GM21737 (cell line): ENCODE results near the gene LDLRAD4.

Experiments used
- ATAC-seq: cut with Tn5 transposase; IDR thresholded peaks from one replicate; pipeline ENCODE4 v1.9.1; 2021; ENCODE audit warnings: mild to moderate bottlenecking, moderate library complexity; ENCODE audit not compliant: unreplicated experiment

The LDLRAD4 gene

DNA sequence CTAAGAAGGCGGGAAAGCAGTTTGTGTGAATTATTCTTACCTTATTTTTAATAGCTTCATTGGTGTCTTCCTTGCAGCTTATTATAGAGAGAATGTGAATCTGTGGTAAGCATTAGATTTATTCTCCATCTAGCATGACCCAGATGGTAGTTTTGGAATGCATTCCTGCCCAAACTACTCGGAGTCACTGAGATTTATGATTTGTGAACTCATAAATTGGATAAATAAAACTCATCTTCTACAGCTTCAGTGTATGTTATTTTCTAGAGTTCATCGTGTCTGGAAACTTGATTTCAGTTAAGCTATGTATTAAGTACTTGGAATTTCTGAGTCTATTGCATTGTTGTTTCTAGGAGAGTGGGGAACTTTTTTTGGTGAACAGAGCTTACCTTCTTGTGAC is 337.3 kb downstream of the LDLRAD4 start:
- ATAC-seq, result no peak

DNA sequence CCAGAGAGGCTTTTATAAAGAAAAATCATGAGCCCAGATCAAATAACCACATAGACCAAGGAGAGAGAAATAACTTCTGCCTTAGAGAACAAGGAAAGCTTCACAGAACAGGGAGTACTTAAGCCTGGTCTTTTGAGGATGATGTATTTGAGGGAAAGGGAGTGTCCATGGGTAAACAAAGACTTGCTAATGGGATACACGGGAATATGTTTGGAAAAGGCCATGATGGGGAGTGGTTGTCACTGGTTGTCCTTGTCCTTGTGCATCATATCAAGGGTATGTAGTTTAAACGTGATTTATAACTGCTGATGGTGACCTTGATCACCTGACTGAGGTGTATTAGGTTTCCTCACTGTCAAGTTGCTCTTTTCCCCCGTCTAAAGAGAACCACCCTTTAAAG is 337.9 kb downstream of the LDLRAD4 start:
- ATAC-seq, result no peak

DNA sequence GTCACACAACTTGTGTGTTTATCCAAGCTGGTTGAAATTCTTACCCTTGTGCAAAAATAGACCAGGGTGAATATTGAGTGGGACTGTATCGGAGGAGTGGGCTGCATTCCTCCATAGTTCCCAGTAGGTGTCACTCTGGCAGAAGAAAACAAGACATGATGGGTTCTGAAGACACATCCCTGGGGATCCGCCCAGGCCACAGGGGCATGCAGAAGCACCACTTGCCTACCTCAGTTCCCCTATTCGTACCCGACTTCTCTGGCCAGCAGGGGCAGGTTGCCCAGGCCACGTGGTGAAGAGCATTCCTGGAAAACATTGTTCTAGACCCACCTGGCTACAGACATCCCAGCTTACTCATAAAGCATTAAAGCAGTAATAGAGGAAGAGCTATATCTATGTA is 339.6 kb downstream of the LDLRAD4 start:
- ATAC-seq, result peak; percentile 40

GRCh38 chr18:13558790-13559189 is 340.2 kb downstream of the LDLRAD4 start:
- ATAC-seq, result no peak

DNA sequence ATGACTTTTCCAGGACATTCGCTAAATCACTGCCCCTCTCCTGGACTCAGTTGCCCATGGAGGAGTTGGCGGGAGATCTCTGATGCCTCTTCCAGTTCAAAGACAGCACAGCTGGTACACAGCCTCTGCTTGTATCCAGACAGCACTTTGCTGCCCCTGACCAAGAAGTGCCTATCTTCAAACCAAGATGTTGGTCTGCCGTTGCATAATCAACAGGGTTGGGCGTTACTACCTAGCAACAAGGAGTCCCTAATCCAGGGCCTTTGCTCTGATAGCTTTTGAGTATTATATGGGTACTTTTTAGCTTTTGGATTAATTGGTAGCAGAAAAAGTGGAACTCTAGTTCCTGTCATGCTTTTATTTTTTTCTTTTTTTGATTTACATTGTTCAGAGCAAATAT is 341.2 kb downstream of the LDLRAD4 start:
- ATAC-seq, result no peak

GRCh38 chr18:13560306-13560705 is 341.7 kb downstream of the LDLRAD4 start:
- no peak for ATAC-seq

- peak; percentile 45 for ATAC-seq
Measured at GRCh38 chr18:13562494-13563029, 344.0 kb downstream of the LDLRAD4 start.

- ATAC-seq, result no peak
Measured at GRCh38 chr18:13563390-13563805, 344.8 kb downstream of the LDLRAD4 start.

DNA sequence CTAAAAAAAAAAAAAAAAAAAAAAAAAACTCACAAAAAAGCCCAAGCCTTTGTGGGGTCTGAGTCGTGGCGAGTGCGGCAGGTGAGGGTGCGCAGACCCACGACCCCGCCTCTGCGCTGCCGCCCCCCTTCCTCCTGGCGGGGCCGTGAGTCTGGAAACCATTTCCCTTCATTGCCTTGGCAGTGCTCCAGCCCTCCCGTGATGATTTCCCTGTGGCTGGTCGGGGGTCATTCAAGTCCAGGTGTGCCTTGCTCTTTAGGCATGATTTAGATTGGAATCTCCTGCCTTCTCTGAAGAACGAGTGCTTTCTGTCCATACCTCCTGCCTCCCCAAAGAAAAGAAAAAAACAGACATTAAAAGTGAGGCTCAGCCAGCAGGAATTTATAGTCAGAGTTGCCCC is 346.0 kb downstream of the LDLRAD4 start:
- ATAC-seq, result no peak

DNA sequence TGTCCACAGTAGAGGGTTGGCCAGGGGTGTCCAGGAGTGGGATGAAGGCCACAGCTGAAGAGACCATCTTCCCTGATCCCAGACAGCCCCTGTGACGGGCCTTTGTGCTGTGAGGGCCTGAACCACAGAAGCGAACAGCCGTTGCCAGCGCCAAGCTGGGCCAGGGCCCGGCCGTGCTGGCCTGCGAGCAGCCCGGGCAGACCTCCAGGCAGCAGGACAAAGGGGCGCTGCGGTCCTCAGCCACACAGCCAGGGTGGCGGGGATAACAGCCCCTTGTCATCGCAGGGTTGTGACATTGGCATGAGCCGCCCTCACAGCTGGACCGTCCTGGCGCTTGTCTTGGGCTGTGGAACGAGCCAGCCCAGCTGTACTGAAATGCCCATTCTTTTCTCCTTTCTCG is 346.7 kb downstream of the LDLRAD4 start:
- ATAC-seq, result no peak

DNA sequence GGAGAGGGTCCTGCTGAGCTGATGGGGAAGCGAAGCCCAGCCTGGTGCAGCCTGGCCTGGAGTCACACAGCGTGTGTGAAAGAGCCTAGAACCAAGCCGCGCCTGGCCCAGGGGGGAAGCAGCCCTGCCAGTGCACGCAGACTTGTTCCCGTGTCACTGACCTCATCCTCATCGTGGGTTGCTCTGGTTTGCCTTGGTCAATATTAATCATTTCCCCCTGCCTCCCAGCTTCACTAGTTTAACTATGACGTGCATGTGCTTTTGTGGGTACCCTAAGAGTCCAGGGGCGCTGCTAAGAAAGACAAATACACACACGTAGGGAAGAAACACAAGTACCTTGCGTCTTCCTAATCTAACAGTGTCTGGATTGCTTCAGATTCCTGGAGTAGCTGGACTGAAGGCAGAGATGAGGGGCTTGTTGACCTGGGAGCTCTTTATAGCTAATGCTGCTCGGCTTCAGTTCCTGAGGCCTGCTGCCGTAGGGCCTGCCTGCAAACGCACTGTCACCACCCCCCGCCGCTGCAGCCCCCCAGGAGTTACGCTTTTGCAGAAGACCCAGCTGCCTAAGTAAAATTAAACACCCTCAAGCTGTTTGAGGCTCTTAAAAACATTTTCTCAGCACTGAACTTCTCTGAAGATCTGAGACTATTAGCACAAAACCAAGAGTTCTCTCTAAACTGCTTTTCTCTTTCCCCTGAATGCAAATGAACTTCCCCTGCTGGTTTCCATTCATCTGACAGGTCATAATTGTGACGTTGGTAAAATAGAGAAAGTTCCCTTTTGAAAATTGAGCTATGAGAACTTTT is 348.6 kb downstream of the LDLRAD4 start:
- peak; percentile 41 for ATAC-seq

- peak; percentile 57 for ATAC-seq
Measured at GRCh38 chr18:13568443-13569392, 350.2 kb downstream of the LDLRAD4 start.

GRCh38 chr18:13570216-13570615 is 351.7 kb downstream of the LDLRAD4 start:
- no peak for ATAC-seq

DNA sequence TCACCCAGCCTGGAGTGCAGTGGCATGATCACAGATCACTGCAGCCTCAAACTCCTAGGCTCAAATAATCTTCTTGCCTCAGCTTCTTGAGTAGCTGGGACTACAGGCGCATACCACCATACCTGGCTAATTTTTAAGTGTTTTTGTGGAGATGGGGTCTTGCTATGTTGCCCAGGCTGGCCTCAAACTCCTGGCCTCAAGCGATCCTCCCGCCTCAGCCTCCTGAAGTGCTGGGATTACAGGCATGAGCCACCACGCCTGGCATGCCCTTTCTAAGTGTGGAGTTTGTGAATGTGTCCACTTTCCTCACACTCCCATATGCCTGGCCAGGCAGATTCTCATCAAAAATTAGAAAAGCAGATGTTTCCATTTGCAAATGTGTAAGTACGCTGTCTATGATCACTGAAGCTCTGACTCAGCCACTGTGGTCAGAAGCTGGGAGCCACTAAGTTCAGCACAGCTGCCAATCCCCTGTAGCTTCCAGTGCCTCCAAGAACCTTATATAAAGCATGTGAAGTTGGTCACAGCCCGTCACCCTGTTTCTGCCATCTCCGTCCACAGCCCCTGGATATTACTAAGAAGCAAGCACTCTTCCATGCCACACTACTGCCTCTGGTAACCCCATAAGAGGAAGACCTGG is 352.4 kb downstream of the LDLRAD4 start:
- ATAC-seq, result no peak

DNA sequence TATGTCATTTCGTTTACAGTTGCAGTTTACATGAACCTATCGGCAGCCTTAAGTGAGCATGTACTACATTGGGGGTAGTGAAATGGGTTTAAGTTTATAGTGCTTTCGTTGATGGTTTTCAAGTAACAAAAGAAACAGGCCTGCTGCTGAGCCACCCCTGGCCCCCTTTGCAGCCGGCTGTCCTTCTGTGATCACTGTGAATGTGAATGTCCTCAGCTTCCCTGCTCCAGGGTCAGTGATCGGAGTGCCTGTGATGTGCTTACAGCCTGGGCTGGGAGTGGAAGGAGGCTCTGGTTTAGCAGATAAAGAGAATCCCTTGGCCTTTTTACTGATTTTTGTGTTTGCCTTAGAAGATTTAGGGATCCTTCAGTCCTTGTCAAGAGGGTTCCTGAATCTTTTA is 353.6 kb downstream of the LDLRAD4 start:
- ATAC-seq, result no peak

DNA sequence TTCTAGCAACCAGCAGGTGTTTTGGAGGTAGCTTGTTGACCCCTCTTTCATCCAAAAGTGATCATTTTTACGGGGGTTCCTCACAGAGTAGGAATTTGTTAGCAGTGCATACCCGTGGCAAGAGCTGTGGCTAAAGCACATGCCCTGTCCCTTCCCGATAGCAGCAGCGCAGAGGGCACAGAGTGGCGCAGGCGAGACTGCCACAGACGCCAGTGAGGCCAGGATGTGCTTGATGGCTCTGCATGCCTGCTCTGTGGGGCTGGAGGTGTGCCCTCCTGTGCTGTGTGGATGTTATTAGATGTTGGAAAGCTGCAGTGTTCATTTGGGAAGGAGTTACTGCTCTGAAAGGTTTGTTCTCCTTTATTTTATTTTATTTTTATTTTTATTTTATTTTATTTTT is 354.2 kb downstream of the LDLRAD4 start:
- ATAC-seq, result no peak

- no peak for ATAC-seq
Measured at GRCh38 chr18:13573750-13574149, 355.2 kb downstream of the LDLRAD4 start.

GRCh38 chr18:13574355-13574754 is 355.8 kb downstream of the LDLRAD4 start:
- no peak for ATAC-seq

DNA sequence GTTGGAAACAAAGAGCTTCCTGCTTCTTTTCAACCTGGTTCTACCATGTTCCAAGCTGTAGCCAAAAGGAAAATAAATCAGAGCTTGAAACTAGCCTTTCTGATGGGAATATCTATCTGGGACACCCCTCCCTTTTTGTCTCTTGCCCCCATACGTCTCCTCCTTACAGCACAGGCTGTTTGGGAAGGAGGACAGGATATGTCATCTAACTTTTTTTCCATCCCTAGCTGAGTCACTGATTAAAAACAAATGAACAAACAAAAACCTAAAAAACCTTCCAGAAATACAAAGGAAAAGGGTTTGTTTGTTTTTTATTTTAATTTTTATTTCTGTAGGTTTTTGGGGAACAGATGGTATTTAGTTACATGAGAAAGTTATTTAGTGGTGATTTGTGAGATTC is 356.2 kb downstream of the LDLRAD4 start:
- no peak for ATAC-seq

GRCh38 chr18:13576598-13576997 is 358.0 kb downstream of the LDLRAD4 start:
- ATAC-seq, result peak; percentile 19

DNA sequence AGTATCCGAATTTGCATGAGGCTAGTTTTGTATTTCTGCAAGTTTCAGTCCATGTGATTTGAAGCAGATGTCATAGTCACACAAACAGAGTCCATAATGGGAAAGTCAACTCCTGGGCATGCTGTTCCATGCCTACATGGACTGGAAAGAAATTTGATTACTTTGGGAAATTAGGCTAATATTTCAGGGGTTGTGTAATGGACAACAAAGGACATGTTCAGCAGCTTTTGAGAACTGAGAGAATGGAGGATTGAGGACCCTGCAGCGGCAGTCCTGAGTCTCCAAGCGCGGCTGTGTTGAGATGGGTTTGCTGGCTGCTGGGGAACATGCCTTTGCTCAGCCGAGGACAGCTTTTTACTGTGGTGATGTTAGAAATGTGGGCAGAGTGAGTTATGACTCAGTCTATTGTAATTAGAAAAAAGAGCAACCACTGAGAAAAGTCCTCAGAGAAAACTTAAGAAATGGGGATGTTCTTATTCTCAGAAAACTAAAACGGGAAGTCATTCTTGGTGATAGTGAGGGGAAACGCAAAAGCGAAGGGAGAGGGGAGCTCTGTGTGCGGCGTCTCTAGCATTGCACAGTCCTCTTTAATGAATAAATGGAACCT is 358.6 kb downstream of the LDLRAD4 start:
- peak; percentile 75 for ATAC-seq
